Activated gamma-delta T cell (primary cell): ENCODE results near the gene NIFK.
"Not testable (repeated sequence)": the region's sequence is repeated elsewhere in the genome, so short reads cannot be mapped to it uniquely, and the experiment has no call there.

ENCODE experiments used
- DNase-seq: peaks from one replicate; lab custom pipeline; 2025; lab: John Stamatoyannopoulos, UW

The NIFK gene

DNA sequence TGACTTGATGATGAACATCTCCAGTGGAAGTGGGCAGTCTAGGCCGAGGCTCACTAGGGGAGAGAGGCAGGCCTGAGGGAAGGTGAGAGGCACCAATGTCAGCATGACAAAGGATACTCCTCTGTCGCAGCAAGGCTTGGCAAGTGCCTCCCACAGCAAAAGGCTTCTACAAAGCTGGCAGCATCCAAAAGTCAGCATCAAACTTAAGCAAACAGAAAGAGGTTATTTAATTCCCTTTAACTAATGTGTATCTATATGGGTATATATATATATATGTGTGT lies 41.6 kb downstream of the NIFK start:
- no peak for DNase-seq

- no peak for DNase-seq
Observed at GRCh38 chr2:121694398-121695170, 42.1 kb downstream of the NIFK start.

DNA sequence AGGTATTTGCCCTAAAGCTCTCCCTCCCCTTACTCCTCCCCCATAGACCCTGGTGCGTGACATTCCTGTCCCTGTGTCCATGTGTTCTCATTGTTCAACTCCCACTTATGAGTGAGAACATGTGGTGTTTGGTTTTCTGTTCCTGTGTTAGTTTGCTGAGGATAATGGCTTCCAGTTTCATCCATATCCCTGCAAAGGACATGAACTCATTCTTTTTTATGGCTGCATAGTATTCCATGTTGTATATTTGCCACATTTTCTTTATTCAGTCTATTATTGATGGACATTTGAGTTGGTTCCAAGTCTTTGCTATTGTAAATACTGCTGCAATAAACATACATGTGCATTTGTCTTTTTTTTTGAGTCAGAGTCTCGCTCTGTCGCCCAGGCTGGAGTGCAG lies 46.1 kb downstream of the NIFK start:
- not testable (repeated sequence) for DNase-seq

GRCh38 chr2:121690095-121690494 lies 46.6 kb downstream of the NIFK start:
- no peak for DNase-seq

DNA sequence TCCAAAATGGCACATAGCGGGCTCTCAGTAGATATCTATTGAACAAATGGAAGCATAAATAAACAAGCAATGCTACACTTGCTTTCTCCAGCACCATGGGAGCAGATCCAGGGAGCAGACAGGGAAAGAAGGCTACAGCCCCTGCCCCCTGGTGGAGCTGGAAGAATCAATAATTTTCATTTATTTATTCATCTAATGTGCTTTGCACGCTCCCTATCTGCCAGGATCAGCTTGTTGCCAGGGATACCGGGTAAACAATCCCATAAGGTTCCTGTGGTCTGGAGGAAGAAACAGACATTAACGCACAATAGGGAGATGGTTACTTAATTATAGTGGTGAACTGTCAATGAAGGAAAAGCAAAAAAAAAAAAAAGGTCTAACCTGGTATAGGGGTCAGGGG lies 47.3 kb downstream of the NIFK start:
- DNase-seq = no peak

- DNase-seq = no peak
Observed at GRCh38 chr2:121688820-121689219, 47.9 kb downstream of the NIFK start.

DNA sequence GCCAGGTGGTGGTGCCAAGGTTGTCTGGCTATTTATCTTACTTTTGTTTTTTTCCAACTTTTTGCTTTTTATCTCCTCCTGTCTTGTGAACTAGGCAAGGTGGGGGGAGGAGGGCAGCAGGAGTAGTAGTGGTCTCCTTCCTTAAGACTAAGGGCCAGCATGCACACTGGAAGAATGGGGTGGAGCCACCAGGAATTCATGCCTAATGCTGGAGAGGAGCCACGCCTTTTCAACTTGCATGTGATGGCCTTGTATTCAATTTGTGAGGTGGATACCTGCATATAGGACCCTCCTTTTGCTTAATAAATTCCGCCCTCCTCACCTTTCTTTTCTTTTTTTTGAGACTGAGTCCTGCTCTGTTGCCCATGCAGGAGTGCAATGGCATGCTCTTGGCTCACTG lies 49.8 kb downstream of the NIFK start:
- no peak for DNase-seq

GRCh38 chr2:121686218-121686617 lies 50.5 kb downstream of the NIFK start:
- DNase-seq = no peak

- no peak for DNase-seq
Observed at GRCh38 chr2:121682396-121683298, 54.0 kb downstream of the NIFK start.

DNA sequence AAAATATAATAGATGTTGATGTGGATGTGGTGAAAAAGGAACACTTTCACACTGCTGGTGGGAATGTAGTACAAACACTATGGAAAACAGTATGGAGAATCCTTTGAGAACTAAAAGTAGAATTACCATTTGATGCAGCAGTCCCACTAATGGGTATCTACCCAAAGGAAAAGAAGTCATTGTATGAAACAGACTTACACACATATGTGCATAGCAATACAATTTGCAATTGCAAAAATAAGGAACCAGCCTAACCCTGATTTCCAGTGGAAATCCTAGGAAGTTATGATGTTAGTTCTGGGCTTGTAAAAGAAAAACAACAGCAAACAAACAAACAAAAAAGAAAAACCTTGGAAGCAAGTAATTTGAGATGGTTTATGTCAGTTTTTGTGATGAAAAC lies 58.8 kb downstream of the NIFK start:
- no peak for DNase-seq
